T-helper 1 cell treated with Interleukin-12 subunit alpha and Interleukin-12 subunit beta and Interleukin-4 antibody, amounts not matched to agents 30 ng/mL and 1 ng/mL, for 36 hours (primary cell): ENCODE data around the gene LIG4. TPM values are rescaled to one million over a fixed set of nuclear protein-coding genes. Genes with fewer than 3 reads are reported as not detected.

Source experiments
- intact Hi-C: fragments of 100-400 bp; cut with micrococcal nuclease; formaldehyde crosslinking; loops from one replicate; pipeline ENCODE4 v1.15.1; 2024
- total RNA-seq: library from RNA; stranded (reverse); gene quantifications from 2 replicates; pipeline ENCODE4 v1.2.3, GENCODE V29; 2022

The LIG4 gene
- total RNA-seq: 12.9 and 13.0 TPM in 2 replicates

- intact Hi-C loops: loop anchor here (1.0 to 10.0 kb wide), 7 partner anchors 11 to 1922 kb away; partner anchors contain the start of genes ARGLU1, EFNB2 and IRS2
Observed at GRCh38 chr13:108215436-108215835, at the start of gene LIG4. Gene LIG4, minus strand, starts transcription at chr13:108215536. Its CDS starts 4,268 bp downstream, at chr13:108211268.

GRCh38 chr13:108263621-108264355 lies 48.5 kb upstream of the LIG4 start:
- intact Hi-C loops: no loop called here

- intact Hi-C loops: no loop called here
Observed at GRCh38 chr13:108257248-108257647, 41.9 kb upstream of the LIG4 start.

GRCh38 chr13:108249150-108249549 lies 33.8 kb upstream of the LIG4 start:
- intact Hi-C loops: no loop called here

- intact Hi-C loops: no loop called here
Observed at GRCh38 chr13:108230377-108230776, 15.0 kb upstream of the LIG4 start.

- intact Hi-C loops: loop anchor here (1.0 to 5.0 kb wide), 6 partner anchors 9 to 670 kb away; partner anchors contain the start of genes ABHD13, LIG4 and TNFSF13B
Observed at GRCh38 chr13:108227651-108228272, 12.4 kb upstream of the LIG4 start.

GRCh38 chr13:108226184-108226583 lies 10.8 kb upstream of the LIG4 start:
- intact Hi-C loops: loop anchor here (5.0 kb wide), 1 partner anchor 281 kb away; no protein-coding TSS in a partner anchor

- intact Hi-C loops: loop anchor here (5.0 kb wide), 1 partner anchor 282 kb away; no protein-coding TSS in a partner anchor
Observed at GRCh38 chr13:108225440-108225839, 10.1 kb upstream of the LIG4 start.

GRCh38 chr13:108223687-108224503 lies 8.6 kb upstream of the LIG4 start:
- intact Hi-C loops: no loop called here

GRCh38 chr13:108220041-108220440 lies 4.7 kb upstream of the LIG4 start:
- intact Hi-C loops: no loop called here

- intact Hi-C loops: loop anchor here (1.0 to 10.0 kb wide), 8 partner anchors 9 to 1919 kb away; partner anchors contain the start of genes ARGLU1, EFNB2 and TNFSF13B
Observed at GRCh38 chr13:108218044-108218974, 3.0 kb upstream of the LIG4 start, which contains the start of gene ABHD13. Gene ABHD13, plus strand, starts transcription at chr13:108218392. Its CDS starts 10,827 bp downstream, at chr13:108229219.

- intact Hi-C loops: loop anchor here (1.0 to 10.0 kb wide), 8 partner anchors 10 to 1920 kb away; partner anchors contain the start of genes ARGLU1, EFNB2 and TNFSF13B
Observed at GRCh38 chr13:108217307-108218043, 2.1 kb upstream of the LIG4 start.

GRCh38 chr13:108214441-108215271 lies 680 bp downstream of the LIG4 start:
- intact Hi-C loops: loop anchor here (1.0 to 10.0 kb wide), 7 partner anchors 10 to 1923 kb away; partner anchors contain the start of genes ARGLU1, EFNB2 and IRS2

- intact Hi-C loops: loop anchor here (2.0 to 10.0 kb wide), 4 partner anchors 15 to 1679 kb away; partner anchors contain the start of genes EFNB2 and IRS2
Observed at GRCh38 chr13:108213946-108214345, 1.4 kb downstream of the LIG4 start.

- intact Hi-C loops: loop anchor here (10.0 kb wide), 1 partner anchor 1678 kb away; the partner anchor contains the start of gene EFNB2
Observed at GRCh38 chr13:108212886-108213285, 2.5 kb downstream of the LIG4 start.

GRCh38 chr13:108210551-108210950 lies 4.8 kb downstream of the LIG4 start:
- intact Hi-C loops: loop anchor here (2.0 to 10.0 kb wide), 2 partner anchors 1582 to 1676 kb away; partner anchors contain the start of gene EFNB2

GRCh38 chr13:108200781-108201398 lies 14.4 kb downstream of the LIG4 start:
- intact Hi-C loops: no loop called here

GRCh38 chr13:108195861-108196260 lies 19.5 kb downstream of the LIG4 start:
- intact Hi-C loops: no loop called here
